ENCODE measurements around the gene RRP9. TPM values are rescaled to one million over a fixed set of nuclear protein-coding genes. Genes with fewer than 3 reads are reported as not detected.

Gene RRP9
- total RNA-seq, 1 donor: 20.6 TPM

DNA sequence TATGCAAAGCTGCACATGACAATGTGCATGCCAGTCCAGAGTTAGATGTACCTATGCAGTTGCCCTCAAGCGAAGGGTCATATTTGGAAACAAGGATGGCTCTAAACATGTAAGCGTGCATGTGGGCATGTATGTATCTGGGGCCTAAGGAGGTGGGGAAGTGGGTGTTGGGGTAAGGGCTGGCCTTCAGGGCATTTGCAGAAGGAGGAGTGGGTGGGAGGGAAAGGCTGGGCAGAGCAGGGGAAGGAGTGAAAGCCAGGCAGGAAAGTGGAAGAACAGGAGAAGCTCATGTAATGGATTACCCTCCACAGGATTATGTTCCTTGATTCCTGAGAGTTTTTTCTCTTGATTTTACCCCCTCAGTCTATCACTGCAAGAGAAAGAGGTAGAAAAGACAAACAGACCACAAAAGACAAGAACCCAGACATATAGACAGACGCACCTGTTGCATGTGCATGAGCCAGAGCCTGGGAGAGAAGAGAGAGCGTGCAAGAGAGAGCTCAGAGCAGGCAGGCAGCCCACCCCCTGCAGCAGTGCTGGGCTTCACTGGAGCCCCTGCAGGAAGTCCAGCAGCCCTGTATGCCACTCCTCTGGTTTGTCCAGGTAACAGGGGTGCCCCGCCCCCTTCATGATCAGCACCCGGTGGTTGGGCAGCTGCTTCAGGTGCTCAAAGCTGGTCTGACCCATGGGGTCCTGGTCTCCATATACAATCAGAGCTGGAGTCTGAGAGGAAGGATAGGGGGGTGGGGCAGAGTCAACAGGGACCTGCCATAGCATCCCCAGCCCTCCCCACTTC is 27.4 kb upstream of the RRP9 start:
- H3K79me2 ChIP-seq (ENCODE audit: insufficient read depth, low read length): peaks cover 24% of the 10 kb centered on the region
- DNase-seq (ENCODE audit: insufficient read length, low spot score, missing footprints): no peak
- H3K27me3 ChIP-seq (ENCODE audit: insufficient read depth, low read length): no peaks in the 10 kb centered on the region
- no peaks in the 10 kb centered on the region for H3K36me3 ChIP-seq (ENCODE audit: insufficient read depth, low read length)
- peaks cover 17% of the 10 kb centered on the region for H3K4me1 ChIP-seq (ENCODE audit: insufficient read depth, low read length)
- TF ChIP-seq, protein P1, sequence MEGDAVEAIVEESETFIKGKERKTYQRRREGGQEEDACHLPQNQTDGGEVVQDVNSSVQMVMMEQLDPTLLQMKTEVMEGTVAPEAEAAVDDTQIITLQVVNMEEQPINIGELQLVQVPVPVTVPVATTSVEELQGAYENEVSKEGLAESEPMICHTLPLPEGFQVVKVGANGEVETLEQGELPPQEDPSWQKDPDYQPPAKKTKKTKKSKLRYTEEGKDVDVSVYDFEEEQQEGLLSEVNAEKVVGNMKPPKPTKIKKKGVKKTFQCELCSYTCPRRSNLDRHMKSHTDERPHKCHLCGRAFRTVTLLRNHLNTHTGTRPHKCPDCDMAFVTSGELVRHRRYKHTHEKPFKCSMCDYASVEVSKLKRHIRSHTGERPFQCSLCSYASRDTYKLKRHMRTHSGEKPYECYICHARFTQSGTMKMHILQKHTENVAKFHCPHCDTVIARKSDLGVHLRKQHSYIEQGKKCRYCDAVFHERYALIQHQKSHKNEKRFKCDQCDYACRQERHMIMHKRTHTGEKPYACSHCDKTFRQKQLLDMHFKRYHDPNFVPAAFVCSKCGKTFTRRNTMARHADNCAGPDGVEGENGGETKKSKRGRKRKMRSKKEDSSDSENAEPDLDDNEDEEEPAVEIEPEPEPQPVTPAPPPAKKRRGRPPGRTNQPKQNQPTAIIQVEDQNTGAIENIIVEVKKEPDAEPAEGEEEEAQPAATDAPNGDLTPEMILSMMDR (IDR thresholded peaks at IDR 0.05; ENCODE audit: extremely low read depth, low read depth, low read length): no peak
- H3K9me3 ChIP-seq (ENCODE audit: low read depth, low read length): no peaks in the 10 kb centered on the region
- no peak overlapping the region for H3K4me2 ChIP-seq (ENCODE audit: insufficient read depth, low read length)
- H2AFZ ChIP-seq (ENCODE audit: low read length): no peak overlapping the region
- peaks cover 17% of the 10 kb centered on the region for H4K20me1 ChIP-seq (ENCODE audit: insufficient read depth, low read length)
- H3K4me3 ChIP-seq (ENCODE audit: insufficient read depth, low read length): no peak overlapping the region
- no peak overlapping the region for H3K27ac ChIP-seq (ENCODE audit: low read depth, low read length)

DNA sequence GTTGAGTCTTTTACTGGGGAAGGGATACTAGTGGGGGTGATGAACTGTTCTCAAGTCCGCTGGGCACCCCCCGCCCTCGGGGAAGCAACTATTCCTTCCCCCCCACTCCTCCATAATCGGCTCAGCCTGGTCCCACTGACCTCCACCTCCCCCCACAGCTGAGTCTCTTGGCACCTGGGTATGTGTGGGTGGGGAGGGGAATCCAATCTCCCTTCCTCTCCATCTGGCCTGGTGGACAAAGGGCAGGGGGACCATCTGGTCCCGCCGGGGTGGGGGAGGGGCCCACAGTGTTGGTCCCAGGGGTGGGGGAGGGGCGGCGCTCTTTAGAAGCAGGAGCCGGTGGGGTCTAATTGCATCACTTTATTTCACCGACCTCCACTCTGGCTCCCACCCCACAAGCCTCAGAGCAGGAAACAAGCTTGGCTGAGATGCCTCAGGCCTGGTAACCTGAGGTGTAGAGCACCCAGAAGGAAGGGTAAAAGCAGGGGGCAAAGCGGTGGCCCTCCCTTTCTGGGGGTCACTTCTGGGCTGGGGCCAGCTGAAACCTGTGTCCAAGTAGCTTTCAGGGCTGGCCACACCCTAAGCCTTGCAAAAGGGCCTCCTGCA is 26.6 kb upstream of the RRP9 start:
- H4K20me1 ChIP-seq (ENCODE audit: insufficient read depth, low read length): peaks cover 17% of the 10 kb centered on the region
- TF ChIP-seq, protein P1 (IDR thresholded peaks at IDR 0.05; ENCODE audit: extremely low read depth, low read depth, low read length): no peak
- H3K4me1 ChIP-seq (ENCODE audit: insufficient read depth, low read length): peaks cover 11% of the 10 kb centered on the region
- H3K4me2 ChIP-seq (ENCODE audit: insufficient read depth, low read length): peak overlapping the region; percentile 91
- no peaks in the 10 kb centered on the region for H3K27me3 ChIP-seq (ENCODE audit: insufficient read depth, low read length)
- DNase-seq (ENCODE audit: insufficient read length, low spot score, missing footprints): peak; percentile 83
- H2AFZ ChIP-seq (ENCODE audit: low read length): peak overlapping the region; percentile 59
- H3K9me3 ChIP-seq (ENCODE audit: low read depth, low read length): no peaks in the 10 kb centered on the region
- H3K36me3 ChIP-seq (ENCODE audit: insufficient read depth, low read length): no peaks in the 10 kb centered on the region
- peaks cover 20% of the 10 kb centered on the region for H3K79me2 ChIP-seq (ENCODE audit: insufficient read depth, low read length)
- peak overlapping the region; percentile 12 for H3K27ac ChIP-seq (ENCODE audit: low read depth, low read length)
- peak overlapping the region; percentile 82 for H3K4me3 ChIP-seq (ENCODE audit: insufficient read depth, low read length)

DNA sequence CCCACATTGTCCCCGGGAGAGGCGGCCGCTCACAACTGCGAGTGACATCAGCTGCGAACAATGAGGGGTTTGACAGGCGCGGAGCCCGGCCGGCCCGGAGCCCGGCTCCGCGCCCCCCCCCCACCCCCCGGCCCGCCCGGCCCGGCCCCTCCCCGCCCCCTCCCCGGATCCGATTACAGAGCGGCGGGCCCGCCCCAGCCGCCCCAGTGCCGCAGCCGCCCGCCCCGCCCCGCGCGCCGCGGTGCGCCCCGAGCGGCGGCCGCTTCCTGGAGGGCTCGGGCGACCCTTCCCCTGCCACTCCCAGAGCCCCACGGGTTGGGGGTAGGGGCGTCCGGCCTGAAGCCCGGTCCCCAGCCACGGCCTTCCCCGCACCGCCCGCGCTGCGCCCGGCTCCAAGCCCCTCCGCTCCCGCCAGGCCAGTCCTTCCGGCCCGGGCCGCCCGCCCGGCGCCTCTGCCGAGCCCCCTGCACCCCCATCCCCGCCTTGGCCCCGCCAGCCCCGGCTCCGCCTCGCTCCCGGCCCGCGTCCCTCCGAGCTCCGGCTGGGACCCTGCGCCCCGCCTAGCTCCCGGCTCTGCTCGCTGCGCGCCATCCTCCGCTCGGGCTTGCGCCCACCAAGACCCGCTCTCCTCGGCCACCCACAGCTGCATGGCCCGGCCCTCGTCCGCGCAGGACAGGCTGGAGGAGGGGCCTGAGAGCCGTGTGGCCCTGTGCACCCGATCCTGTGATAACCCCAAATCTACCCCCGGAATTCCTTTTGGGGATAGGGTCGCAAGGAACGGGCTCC is 25.9 kb upstream of the RRP9 start, which contains the start of gene PCBP4:
Gene PCBP4 (minus strand): TSS at position 71 of the 786 bp plus-strand sequence. CDS start 6,214 bp downstream, outside the sequence.
- H4K20me1 ChIP-seq (ENCODE audit: insufficient read depth, low read length): peaks cover 17% of the 10 kb centered on the region
- H3K36me3 ChIP-seq (ENCODE audit: insufficient read depth, low read length): no peaks in the 10 kb centered on the region
- H3K4me1 ChIP-seq (ENCODE audit: insufficient read depth, low read length): peaks cover 9% of the 10 kb centered on the region
- TF ChIP-seq, protein P1 (IDR thresholded peaks at IDR 0.05; ENCODE audit: extremely low read depth, low read depth, low read length): no peak
- H3K4me3 ChIP-seq (ENCODE audit: insufficient read depth, low read length): peak within 1 kb of the TSS; percentile 82
- H2AFZ ChIP-seq (ENCODE audit: low read length): peak within 1 kb of the TSS; percentile 59
- H3K9me3 ChIP-seq (ENCODE audit: low read depth, low read length): no peaks in the 10 kb centered on the region
- peak within 1 kb of the TSS; percentile 12 for H3K27ac ChIP-seq (ENCODE audit: low read depth, low read length)
- peaks cover 19% of the 10 kb centered on the region for H3K79me2 ChIP-seq (ENCODE audit: insufficient read depth, low read length)
- DNase-seq (ENCODE audit: insufficient read length, low spot score, missing footprints): peak; percentile 96
- H3K27me3 ChIP-seq (ENCODE audit: insufficient read depth, low read length): no peaks in the 10 kb centered on the region
- H3K4me2 ChIP-seq (ENCODE audit: insufficient read depth, low read length): peak within 1 kb of the TSS; percentile 92

Measured in osteoblast (primary cell).